ENCODE results near the gene PSMG1.
"Not testable (repeated sequence)": the region's sequence is repeated elsewhere in the genome, so short reads cannot be mapped to it uniquely, and the experiment has no call there.

Gene PSMG1

DNA sequence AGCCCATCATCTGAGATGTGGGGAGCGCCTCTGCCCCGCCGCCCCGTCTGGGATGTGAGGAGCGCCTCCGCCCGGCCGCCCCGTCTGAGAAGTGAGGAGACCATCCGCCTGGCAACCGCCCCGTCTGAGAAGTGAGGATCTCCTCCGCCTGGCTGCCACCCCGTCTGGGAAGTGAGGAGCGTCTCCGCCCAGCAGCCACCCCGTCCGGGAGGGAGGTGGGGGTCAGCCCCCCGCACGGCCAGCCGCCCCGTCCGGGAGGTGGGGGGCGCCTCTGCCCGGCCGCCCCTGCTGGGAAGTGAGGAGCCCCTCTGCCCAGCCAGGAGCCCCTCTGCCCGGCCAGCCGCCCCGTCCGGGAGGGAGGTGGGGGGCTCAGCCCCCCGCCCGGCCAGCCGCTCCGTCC is 26.0 kb downstream of the PSMG1 start:
- not testable (repeated sequence) for DNase-seq (ENCODE audit: low read depth in 1 of 2, low spot score in 1 of 2)

DNA sequence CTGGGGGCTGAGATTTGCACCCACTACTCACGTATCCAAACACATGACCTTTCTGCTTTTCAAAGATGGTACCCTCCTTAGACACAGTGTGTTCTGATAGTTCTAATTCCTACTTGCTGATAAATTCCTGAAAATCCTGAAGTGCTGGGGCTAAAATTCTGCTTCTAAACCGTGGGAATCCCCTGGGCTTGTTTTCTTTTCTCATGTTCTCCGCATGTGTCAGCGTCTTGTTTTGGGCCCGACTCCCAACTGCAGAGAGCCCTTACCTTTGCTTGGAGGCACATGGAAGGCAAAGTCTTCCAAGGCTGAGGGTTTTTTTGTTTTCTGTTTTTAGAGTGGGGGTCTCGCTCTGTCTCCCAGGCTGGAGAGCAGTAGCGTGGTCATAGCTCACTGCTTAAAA is 27.2 kb downstream of the PSMG1 start:
- no peak for DNase-seq (ENCODE audit: low read depth in 1 of 2, low spot score in 1 of 2)

DNA sequence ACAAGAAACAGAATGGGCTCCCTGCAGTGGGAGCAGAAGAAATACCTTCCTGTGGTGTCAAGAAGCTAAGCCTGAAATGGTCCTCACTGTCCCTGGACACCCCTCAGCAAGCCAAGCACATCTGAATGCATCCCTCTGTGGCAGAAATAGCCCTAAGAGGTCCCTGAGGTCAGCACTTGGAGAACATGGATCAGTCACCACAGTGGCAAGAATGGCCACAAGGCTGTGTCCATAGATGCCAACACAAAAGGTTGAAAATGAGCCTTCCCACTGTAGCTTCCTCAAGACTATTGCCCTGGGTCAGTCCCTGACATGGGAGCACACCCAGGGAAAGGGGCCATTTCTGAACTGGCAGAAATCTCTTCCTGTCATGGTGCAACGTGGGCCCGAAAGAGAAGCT is 27.7 kb downstream of the PSMG1 start:
- DNase-seq (ENCODE audit: low read depth in 1 of 2, low spot score in 1 of 2): no peak

GRCh38 chr21:39153842-39154241 is 29.4 kb downstream of the PSMG1 start:
- no peak for DNase-seq (ENCODE audit: low read depth in 1 of 2, low spot score in 1 of 2)

DNA sequence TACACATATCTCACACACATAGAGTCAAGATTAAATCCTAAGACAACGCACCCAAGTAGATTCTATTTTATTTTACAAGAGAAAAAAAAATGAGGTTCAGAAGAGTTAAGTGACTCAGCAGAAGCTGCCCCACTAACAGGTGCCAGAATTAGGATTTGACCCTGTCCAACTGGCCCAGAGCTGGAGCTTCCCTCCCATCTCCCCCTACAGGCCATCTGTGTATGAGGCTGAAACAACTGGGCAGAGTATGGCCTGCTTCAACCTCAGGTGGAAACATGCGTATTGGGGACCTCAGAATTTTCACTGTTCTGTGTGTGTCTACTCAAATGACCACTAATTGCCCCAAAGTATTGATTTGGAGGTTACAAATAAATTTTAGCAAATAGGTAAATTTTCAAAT is 29.9 kb downstream of the PSMG1 start:
- no peak for DNase-seq (ENCODE audit: low read depth in 1 of 2, low spot score in 1 of 2)

DNA sequence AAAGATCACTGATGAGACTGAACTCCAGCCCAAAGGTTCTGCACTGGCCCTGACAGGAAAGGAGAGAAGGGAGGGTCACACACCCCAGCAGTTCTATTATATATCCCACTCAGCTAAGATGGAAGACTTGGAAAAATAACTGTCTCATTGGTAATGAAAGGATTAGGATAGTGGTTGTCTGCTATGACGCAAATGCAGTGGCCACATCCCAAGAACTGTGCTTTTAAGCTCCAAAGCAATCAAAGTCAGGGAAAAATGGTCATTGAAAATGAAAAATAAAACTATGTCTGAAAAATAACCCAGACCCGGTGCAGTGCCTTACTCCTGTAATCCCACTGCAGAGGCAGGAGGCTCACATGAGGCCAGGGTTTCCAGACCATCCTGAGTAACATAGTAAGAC is 31.0 kb downstream of the PSMG1 start:
- DNase-seq (ENCODE audit: low read depth in 1 of 2, low spot score in 1 of 2): no peak

- no peak for DNase-seq (ENCODE audit: low read depth in 1 of 2, low spot score in 1 of 2)
Measured at GRCh38 chr21:39150877-39151276, 32.4 kb downstream of the PSMG1 start.

DNA sequence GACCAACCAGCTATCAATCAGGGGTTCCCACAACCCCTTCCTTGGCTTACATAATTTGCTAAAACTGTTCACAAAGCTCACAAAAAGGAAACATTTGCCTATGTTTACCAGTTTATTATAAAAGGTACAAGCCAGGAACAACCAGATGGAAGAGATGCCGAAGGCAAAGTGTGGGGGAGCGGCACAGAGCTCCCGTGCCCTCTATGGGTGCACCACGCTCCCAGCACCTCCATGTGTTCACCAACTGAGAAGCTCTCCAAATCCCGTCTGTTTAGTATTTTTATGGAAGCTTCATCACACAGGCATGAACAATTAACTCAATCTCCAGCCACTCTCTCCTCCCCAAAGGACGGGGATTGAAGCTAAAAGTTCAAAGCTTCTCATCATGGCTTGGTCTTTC is 32.9 kb downstream of the PSMG1 start:
- DNase-seq (ENCODE audit: low read depth in 1 of 2, low spot score in 1 of 2): no peak

- DNase-seq (ENCODE audit: low read depth in 1 of 2, low spot score in 1 of 2): no peak
Measured at GRCh38 chr21:39149882-39150281, 33.4 kb downstream of the PSMG1 start.

- DNase-seq (ENCODE audit: low read depth in 1 of 2, low spot score in 1 of 2): no peak
Measured at GRCh38 chr21:39148975-39149374, 34.3 kb downstream of the PSMG1 start.

DNA sequence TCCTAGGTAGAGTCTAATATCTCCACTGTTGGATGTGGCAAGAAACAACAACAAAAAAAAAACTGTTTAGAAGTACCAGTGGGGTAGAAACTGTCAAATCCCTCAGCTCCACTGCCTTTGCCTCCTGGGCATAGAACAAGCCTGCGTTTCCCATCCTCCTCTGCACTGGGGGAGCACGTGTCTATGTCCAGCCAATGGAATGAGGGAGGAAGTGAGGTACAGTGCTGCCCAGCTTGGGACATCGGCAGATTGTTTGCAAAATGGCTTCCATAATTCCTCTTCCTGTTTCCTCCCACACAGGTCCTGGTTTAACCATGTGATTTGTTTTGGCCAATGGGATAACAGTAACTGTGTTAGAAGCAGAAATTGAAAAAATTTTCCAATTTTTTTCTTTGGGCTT is 39.1 kb downstream of the PSMG1 start:
- no peak for DNase-seq (ENCODE audit: low read depth in 1 of 2, low spot score in 1 of 2)

GRCh38 chr21:39142972-39143371 is 40.3 kb downstream of the PSMG1 start:
- DNase-seq (ENCODE audit: low read depth in 1 of 2, low spot score in 1 of 2): no peak

- no peak for DNase-seq (ENCODE audit: low read depth in 1 of 2, low spot score in 1 of 2)
Measured at GRCh38 chr21:39141502-39141901, 41.7 kb downstream of the PSMG1 start.

DNA sequence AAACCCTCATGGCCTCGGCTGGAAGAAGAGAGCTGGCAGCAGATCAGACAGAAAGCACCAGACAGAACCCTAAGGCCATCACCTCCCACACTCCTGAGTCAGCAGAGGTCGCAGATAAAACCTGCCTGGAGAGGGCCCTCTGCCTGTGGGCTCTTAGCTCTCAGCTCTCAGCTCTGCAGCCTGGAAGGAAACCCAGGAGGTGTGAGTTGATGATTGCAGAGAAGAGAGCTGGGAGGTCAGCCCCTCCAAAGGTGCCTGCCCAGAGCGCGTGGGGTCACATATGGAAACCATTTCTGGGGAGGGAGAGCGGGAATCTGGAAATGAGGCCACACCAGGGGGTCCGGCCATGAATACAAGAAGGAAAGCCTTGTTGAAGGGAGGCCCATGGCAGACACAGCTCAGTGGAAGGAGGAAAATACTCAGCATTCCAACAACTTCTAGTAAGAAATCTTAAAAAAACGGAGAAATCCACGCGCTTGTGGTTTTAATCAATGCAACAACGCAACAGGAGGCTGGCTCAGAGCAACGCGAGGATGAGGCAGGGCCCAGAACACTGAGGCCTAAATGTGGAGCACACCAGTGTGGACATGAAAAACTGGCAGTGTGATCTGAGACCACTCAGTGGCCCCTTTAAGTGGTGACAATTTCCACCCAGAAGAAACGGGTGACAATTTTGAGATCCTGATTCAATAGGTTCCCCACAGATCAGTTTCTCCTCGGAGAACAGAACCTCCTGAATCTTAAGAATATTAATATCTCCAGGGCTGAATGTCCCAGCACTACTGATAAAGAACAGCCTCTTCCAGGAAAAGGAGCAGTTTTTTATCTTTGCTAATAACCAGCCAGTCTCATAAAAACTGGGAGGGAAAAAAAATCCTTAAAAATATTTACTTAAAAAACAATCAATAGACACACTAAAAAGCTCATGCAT is 45.7 kb downstream of the PSMG1 start:
- no peak for DNase-seq (ENCODE audit: low read depth in 1 of 2, low spot score in 1 of 2)

- no peak for DNase-seq (ENCODE audit: low read depth in 1 of 2, low spot score in 1 of 2)
Measured at GRCh38 chr21:39136711-39137110, 46.5 kb downstream of the PSMG1 start.

DNA sequence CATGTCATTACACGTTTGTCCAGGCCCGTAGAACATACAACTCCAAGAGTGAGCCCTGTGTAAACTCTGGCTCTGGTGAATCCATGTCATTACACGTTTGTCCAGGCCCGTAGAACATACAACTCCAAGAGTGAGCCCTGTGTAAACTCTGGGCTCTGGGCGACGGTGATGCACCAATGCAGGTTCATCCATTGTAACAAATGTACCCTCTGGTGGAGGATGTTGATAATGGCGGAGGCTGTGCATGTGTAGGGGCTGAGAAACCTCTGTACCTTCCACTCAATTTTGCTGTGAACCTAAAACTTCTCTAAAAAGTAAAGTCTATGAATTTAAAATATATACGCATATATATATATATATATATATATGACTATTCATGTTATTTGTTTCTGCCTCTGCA is 47.1 kb downstream of the PSMG1 start:
- not testable (repeated sequence) for DNase-seq (ENCODE audit: low read depth in 1 of 2, low spot score in 1 of 2)

- no peak for DNase-seq (ENCODE audit: low read depth in 1 of 2, low spot score in 1 of 2)
Measured at GRCh38 chr21:39134288-39134810, 48.9 kb downstream of the PSMG1 start.

- no peak for DNase-seq (ENCODE audit: low read depth in 1 of 2, low spot score in 1 of 2)
Measured at GRCh38 chr21:39132248-39132647, 51.0 kb downstream of the PSMG1 start.

GRCh38 chr21:39131791-39132190 is 51.5 kb downstream of the PSMG1 start:
- DNase-seq (ENCODE audit: low read depth in 1 of 2, low spot score in 1 of 2): no peak

DNA sequence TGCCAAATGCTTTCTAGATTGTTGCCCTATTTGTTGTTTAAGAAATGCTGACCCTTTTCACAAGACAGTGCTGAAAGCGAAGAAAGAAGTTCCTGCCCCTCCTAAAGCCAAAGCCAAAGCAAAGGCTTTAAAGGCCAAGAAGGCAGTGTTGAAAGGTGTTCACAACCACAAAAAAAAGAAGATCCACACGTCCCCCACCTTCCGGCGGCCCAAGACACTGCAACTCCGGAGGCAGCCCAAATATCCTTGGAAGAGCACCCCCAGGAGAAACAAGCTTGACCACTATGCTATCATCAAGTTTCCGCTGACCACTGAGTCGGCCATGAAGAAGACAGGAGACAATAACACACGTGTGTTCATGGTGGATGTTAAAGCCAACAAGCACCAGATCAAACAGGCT is 55.7 kb downstream of the PSMG1 start:
- DNase-seq (ENCODE audit: low read depth in 1 of 2, low spot score in 1 of 2): no peak

- DNase-seq (ENCODE audit: low read depth in 1 of 2, low spot score in 1 of 2): no peak
Measured at GRCh38 chr21:39126486-39126806, 56.8 kb downstream of the PSMG1 start.

GRCh38 chr21:39125752-39126485 is 57.3 kb downstream of the PSMG1 start:
- DNase-seq (ENCODE audit: low read depth in 1 of 2, low spot score in 1 of 2): no peak
